Nephron progenitor cell (in vitro differentiated cells): ENCODE measurements around the gene ADGRG4.
"Not testable (repeated sequence)": the region's sequence is repeated elsewhere in the genome, so short reads cannot be mapped to it uniquely, and the experiment has no call there.

Experiments used
- DNase-seq: peaks from one replicate; pipeline ENCODE4 v3.0.0; 2021
- H3K27ac Mint-ChIP-seq: 2 replicates; pipeline ENCODE4 v1.8.0; 2021; ENCODE audit warnings: mild to moderate bottlenecking, moderate library complexity, mixed read lengths
- H3K27me3 Mint-ChIP-seq: 2 replicates; pipeline ENCODE4 v1.8.0; 2021; ENCODE audit warnings: mild to moderate bottlenecking, low read depth, mixed read lengths; ENCODE audit not compliant: poor library complexity
- H3K36me3 Mint-ChIP-seq: 2 replicates; pipeline ENCODE4 v1.8.0; 2021; ENCODE audit warnings: low read depth, mixed read lengths
- H3K4me1 Mint-ChIP-seq: 2 replicates; pipeline ENCODE4 v1.8.0; 2021; ENCODE audit warnings: mixed read lengths
- H3K4me3 Mint-ChIP-seq: 2 replicates; pipeline ENCODE4 v1.8.0; 2021; ENCODE audit warnings: mild to moderate bottlenecking, moderate library complexity, mixed read lengths
- H3K9me3 Mint-ChIP-seq: 2 replicates; pipeline ENCODE4 v1.8.0; 2021; ENCODE audit warnings: mild to moderate bottlenecking, moderate library complexity, mixed read lengths
- CTCF ChIP-seq: fragments of 200-600 bp; sonication (generic); IDR thresholded peaks from 2 replicates; pipeline ENCODE4 v1.5.0; 2021; ENCODE audit warnings: antibody characterized with exemption

The ADGRG4 gene

GRCh38 chrX:136431625-136432024 is 130.9 kb downstream of the ADGRG4 start:
- Mint-ChIP-seq H3K27ac (no peak overlapping the region), H3K4me3 (no peak overlapping the region), H3K9me3 (peaks cover 33% of the 10 kb centered on the region), H3K36me3 (no peaks in the 10 kb centered on the region), H3K4me1 (no peaks in the 10 kb centered on the region), H3K27me3 (peaks cover 2% of the 10 kb centered on the region)
- DNase-seq = no peak
- TF ChIP-seq CTCF = no peak

- Mint-ChIP-seq H3K27me3 (peaks cover 2% of the 10 kb centered on the region), H3K9me3 (peaks cover 41% of the 10 kb centered on the region), H3K4me1 (no peaks in the 10 kb centered on the region), H3K36me3 (no peaks in the 10 kb centered on the region), H3K27ac (no peak overlapping the region), H3K4me3 (no peak overlapping the region)
- no peak for TF ChIP-seq CTCF
- no peak for DNase-seq
Observed at GRCh38 chrX:136437774-136438173, 137.0 kb downstream of the ADGRG4 start.

GRCh38 chrX:136438192-136438591 is 137.4 kb downstream of the ADGRG4 start:
- TF ChIP-seq CTCF = no peak
- Mint-ChIP-seq H3K4me1 (no peaks in the 10 kb centered on the region), H3K4me3 (no peak overlapping the region), H3K36me3 (no peaks in the 10 kb centered on the region), H3K27ac (no peak overlapping the region), H3K27me3 (peaks cover 2% of the 10 kb centered on the region), H3K9me3 (peaks cover 40% of the 10 kb centered on the region)
- DNase-seq = no peak

- not testable (repeated sequence) for H3K9me3 Mint-ChIP-seq, DNase-seq, H3K27ac Mint-ChIP-seq, H3K4me1 Mint-ChIP-seq, H3K36me3 Mint-ChIP-seq, H3K27me3 Mint-ChIP-seq, H3K4me3 Mint-ChIP-seq
Observed at GRCh38 chrX:136445674-136446073, 144.9 kb downstream of the ADGRG4 start.

GRCh38 chrX:136446208-136446607 is 145.4 kb downstream of the ADGRG4 start:
- H3K27me3 Mint-ChIP-seq = no peaks in the 10 kb centered on the region
- no peaks in the 10 kb centered on the region for H3K36me3 Mint-ChIP-seq
- H3K27ac Mint-ChIP-seq = no peak overlapping the region
- H3K4me1 Mint-ChIP-seq = no peaks in the 10 kb centered on the region
- H3K4me3 Mint-ChIP-seq = no peak overlapping the region
- H3K9me3 Mint-ChIP-seq = no peaks in the 10 kb centered on the region
- no peak for DNase-seq
- no peak for TF ChIP-seq CTCF

- Mint-ChIP-seq H3K4me3 (no peak overlapping the region), H3K27me3 (no peaks in the 10 kb centered on the region), H3K27ac (no peak overlapping the region), H3K9me3 (no peaks in the 10 kb centered on the region), H3K4me1 (no peaks in the 10 kb centered on the region), H3K36me3 (no peaks in the 10 kb centered on the region)
- no peak for TF ChIP-seq CTCF
- no peak for DNase-seq
Observed at GRCh38 chrX:136447308-136447707, 146.5 kb downstream of the ADGRG4 start.
